GM20000 (cell line): ENCODE measurements around the gene ADAMTS5.

Experiments used
- DNase-seq: peaks from one replicate; pipeline ENCODE4 v3.0.0; 2012; ENCODE audit warnings: low spot score
- TF ChIP-seq, protein P1 (sequence below): IDR thresholded peaks from 2 replicates; pipeline ENCODE4 v1.5.1; 2012; ENCODE audit warnings: mild to moderate bottlenecking, control low read depth; ENCODE audit errors: extremely low read depth, missing control alignments

ADAMTS5 gene

DNA sequence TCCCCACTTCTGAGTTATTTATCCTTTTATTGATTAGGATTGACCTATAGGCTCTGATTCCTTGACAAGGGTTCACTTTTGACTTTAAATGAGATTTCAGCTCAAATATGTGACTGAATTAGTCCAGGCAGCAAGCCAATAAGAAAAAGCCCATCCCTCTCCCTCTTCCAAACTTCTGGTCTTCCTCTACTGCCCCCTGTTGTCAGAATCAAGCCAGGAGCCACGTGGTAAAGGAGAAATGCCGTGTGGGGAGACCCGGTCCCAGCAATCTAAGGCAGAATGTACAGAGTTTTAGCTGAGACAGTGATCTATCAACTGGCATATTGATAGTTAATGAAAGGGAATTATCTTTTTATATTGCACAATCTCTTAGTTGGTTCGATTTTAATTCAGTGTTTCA is 5.2 kb downstream of the ADAMTS5 start:
- TF ChIP-seq, protein P1, sequence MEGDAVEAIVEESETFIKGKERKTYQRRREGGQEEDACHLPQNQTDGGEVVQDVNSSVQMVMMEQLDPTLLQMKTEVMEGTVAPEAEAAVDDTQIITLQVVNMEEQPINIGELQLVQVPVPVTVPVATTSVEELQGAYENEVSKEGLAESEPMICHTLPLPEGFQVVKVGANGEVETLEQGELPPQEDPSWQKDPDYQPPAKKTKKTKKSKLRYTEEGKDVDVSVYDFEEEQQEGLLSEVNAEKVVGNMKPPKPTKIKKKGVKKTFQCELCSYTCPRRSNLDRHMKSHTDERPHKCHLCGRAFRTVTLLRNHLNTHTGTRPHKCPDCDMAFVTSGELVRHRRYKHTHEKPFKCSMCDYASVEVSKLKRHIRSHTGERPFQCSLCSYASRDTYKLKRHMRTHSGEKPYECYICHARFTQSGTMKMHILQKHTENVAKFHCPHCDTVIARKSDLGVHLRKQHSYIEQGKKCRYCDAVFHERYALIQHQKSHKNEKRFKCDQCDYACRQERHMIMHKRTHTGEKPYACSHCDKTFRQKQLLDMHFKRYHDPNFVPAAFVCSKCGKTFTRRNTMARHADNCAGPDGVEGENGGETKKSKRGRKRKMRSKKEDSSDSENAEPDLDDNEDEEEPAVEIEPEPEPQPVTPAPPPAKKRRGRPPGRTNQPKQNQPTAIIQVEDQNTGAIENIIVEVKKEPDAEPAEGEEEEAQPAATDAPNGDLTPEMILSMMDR, result no peak
- DNase-seq, result no peak

DNA sequence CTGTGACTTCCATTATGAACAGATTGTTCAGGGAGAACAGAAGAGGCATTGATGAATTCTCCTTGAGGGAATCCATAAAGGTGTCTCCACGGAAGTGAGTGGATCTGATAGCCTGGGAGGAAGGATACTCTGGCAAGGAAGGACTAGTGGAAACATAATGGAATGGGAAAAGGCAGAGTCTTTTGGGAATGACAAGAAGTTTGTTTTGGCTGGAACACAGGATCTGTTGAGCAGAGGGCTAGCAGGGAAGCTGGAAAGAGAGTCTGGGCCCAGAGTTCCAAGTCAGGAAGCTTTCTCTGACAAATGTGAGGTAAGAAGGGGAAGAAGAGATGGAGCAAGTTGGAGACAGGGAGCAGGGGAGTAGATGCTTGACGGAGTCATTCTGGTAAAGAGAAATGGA is 8.1 kb downstream of the ADAMTS5 start:
- TF ChIP-seq, protein P1, result no peak
- DNase-seq, result no peak

DNA sequence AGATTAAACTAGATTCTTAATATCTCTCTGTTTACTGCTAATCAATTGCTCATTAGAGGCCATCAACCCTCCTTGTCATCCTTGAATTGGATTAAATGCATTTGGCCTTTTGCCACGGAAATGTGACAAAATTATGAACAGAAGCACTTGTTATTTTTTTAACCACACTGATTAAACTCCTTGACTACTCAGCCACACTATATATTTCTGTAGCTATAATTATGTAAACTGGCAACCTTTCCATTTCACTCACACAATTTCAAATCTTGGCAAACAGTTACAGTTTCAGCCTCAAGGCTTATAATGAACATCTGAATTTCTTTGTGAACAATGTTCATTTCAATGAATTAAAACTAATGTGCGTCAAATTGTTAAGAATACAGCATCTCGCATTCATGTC is 10.1 kb downstream of the ADAMTS5 start:
- TF ChIP-seq, protein P1, result no peak
- no peak for DNase-seq

GRCh38 chr21:26956216-26956615 is 10.7 kb downstream of the ADAMTS5 start:
- no peak for DNase-seq
- TF ChIP-seq, protein P1, result no peak

DNA sequence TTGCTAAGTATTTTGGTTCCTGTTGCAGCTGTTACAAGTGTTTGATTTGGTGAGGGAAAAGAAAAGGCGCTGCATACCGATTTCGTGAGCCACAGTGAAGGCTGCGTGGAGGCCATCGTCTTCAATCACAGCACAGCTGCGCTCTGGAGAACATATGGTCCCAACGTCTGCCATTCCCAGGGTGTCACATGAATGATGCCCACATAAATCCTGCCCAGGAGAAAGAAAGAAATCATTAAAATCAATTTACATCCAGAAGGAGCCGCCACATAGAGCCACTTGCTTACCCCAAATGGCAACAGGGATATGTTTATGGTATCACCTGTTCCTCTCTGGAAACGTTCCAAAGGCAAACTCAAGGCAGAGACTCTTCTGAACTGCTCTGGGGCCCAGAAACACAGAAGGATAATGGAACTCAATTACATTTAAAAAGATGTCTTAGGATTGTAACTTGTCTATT is 12.2 kb downstream of the ADAMTS5 start:
- DNase-seq, result no peak
- TF ChIP-seq, protein P1, result no peak

DNA sequence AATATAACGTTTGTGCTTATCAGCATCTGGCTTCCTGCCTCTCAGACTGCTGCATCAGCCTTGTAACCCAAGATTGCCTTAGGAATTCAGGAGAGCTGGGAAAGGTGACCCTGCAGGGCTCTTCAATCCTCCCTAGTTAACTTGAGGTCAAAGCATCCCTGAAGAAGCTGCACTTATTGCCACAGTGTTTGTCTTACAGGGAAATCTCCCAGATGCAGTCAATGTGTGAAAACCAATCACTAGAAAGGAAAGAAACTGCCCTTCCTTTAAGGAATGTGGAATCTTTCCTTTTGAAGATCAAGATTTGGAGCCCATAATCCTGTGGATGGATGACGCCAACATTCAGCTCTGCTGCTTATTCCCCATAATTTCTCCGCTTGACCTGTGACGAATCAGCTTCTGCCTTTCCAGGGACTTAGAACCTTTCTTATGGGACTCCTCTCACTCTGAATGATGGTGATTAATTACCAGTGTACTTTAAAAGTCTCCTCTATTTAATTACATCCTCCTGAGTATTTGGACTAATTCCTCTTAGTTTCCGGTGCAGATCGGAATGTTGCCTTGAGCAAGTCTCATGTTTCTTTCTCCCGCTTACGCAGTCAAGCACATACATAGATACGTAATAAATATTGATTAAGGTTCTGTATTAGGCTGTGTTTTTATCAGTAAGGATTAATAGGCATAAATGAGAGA is 14.4 kb downstream of the ADAMTS5 start:
- no peak for DNase-seq
- TF ChIP-seq, protein P1, result no peak

GRCh38 chr21:26949830-26950229 is 17.1 kb downstream of the ADAMTS5 start:
- TF ChIP-seq, protein P1, result no peak
- no peak for DNase-seq
